ENCODE data around the gene ANGEL1. TPM values are rescaled to one million over a fixed set of nuclear protein-coding genes. Genes with fewer than 3 reads are reported as not detected.

ANGEL1 gene
- total and polyA plus RNA-seq, 2 of the 8 experiments (the other 6 are each of a cell fraction or from before 2014, with no cell fraction given): 26.8 to 27.2 TPM

GRCh38 chr14:76846331-76847047, 33.8 kb upstream of the ANGEL1 start:
- Histone ChIP-seq H3K4me2 (ENCODE audit: insufficient read depth in 1 of 2, low read depth in 2 of 2, low read length in 2 of 2) (no peak overlapping the region), H3K4me3 (ENCODE audit: extremely low read depth in 1 of 4, insufficient read depth in 2 of 4, low read depth in 3 of 4, low read length in 4 of 4) (no peak overlapping the region), H2AFZ (ENCODE audit: low read length) (no peak overlapping the region), H3K14ac (ENCODE audit: insufficient read length) (no peak overlapping the region), H2AK5ac (ENCODE audit: low read depth, low read length) (no peak overlapping the region), H3K36me3 (ENCODE audit: control insufficient read depth in 2 of 4, insufficient read depth in 4 of 4, low read length in 3 of 4) (no peaks in the 10 kb centered on the region), H3K79me1 (ENCODE audit: low read depth, low read length) (no peaks in the 10 kb centered on the region), H3K4me1 (replicated peaks in 1 of 4; ENCODE audit: control insufficient read depth in 3 of 4, insufficient read depth in 4 of 4, low read length in 3 of 4) (no peaks in the 10 kb centered on the region), H3K18ac (ENCODE audit: extremely low read depth, low read length) (no peak overlapping the region), H3K4ac (replicated peaks; ENCODE audit: insufficient read length, low read depth, low read length) (no peak overlapping the region), H2BK20ac (ENCODE audit: low read length) (no peak overlapping the region), H4K20me1 (replicated peaks in 1 of 2; ENCODE audit: control insufficient read depth in 1 of 2, insufficient read depth in 2 of 2, low read length in 2 of 2) (no peaks in the 10 kb centered on the region), H3K79me2 (ENCODE audit: control insufficient read depth in 1 of 2, insufficient read depth in 2 of 2, low read length in 2 of 2) (no peaks in the 10 kb centered on the region), H3K23me2 (ENCODE audit: low read depth, low read length) (no peaks in the 10 kb centered on the region), H3K27me3 (replicated peaks in 1 of 4; ENCODE audit: control insufficient read depth in 3 of 4, extremely low read depth in 1 of 4, insufficient read depth in 3 of 4, low read length in 3 of 4) (no peaks in the 10 kb centered on the region), H3K27ac (ENCODE audit: low read depth, low read length) (no peak overlapping the region), H4K8ac (ENCODE audit: extremely low read depth, insufficient read depth, low read length) (no peak overlapping the region), H4K5ac (ENCODE audit: insufficient read length, low read depth, low read length) (no peak overlapping the region), H3K56ac (replicated peaks; ENCODE audit: insufficient read length, low read depth, low read length) (no peak overlapping the region), H3K9ac (replicated peaks in 1 of 4; ENCODE audit: extremely low read depth in 1 of 4, low read depth in 3 of 4, low read length in 3 of 4) (no peak overlapping the region), H3K9me3 (ENCODE audit: insufficient read depth in 2 of 2, low read depth in 1 of 2, low read length in 1 of 2) (no peaks in the 10 kb centered on the region), H2BK15ac (ENCODE audit: low read length) (no peak overlapping the region), H2BK120ac (replicated peaks; ENCODE audit: low read depth, low read length) (no peak overlapping the region), H3K23ac (ENCODE audit: insufficient read length) (no peak overlapping the region), H2BK12ac (ENCODE audit: low read depth, low read length) (no peak overlapping the region), H4K91ac (replicated peaks; ENCODE audit: insufficient read length, low read length) (no peak overlapping the region), H2BK5ac (ENCODE audit: low read depth, low read length) (no peak overlapping the region)
- DNase-seq (ENCODE audit: low read depth in 1 of 2, low spot score in 2 of 2) (no peak), FAIRE-seq (no peak)
- ChIA-PET POLR2A (ENCODE audit: partially characterized antibody) (interaction anchor here (1.2 to 1.3 kb wide), 2 partner anchors 14 to 33 kb away, joined by 3 to 4 read pairs; partner anchors contain the start of gene ANGEL1), CTCF (ENCODE audit: partially characterized antibody) (interaction anchor here (0.9 to 2.1 kb wide), 9 partner anchors 11 to 277 kb away, joined by 3 to 6 read pairs (median 5); no protein-coding TSS in a partner anchor)
- TF ChIP-seq CTCF (IDR thresholded peaks at IDR 0.05; ENCODE audit: control extremely low read depth in 1 of 3, insufficient read depth in 1 of 3, low read depth in 1 of 3, low read length in 3 of 3) (no peak), RNF2 (IDR thresholded peaks at IDR 0.05; ENCODE audit: borderline replicate concordance, low read depth, low read length, missing control alignments, poor library complexity, severe bottlenecking) (no peak), SUZ12 (IDR thresholded peaks at IDR 0.05; ENCODE audit: low read length) (no peak)
- WGBS, 2 experiments (ENCODE audit: extremely low coverage in 1 of 2, insufficient coverage in 1 of 2, insufficient read length in 1 of 2, insufficient replicate concordance in 2 of 2, low coverage in 1 of 2, low lambda C conversion rate in 2 of 2, missing lambda C conversion rate in 1 of 2): 90% methylated on average over 7 of the region's 7 CpGs; no CpG with 5 or more reads in 1 of the 2 experiments

All from H1 (cell line).